Smooth muscle cell of the pulmonary artery (primary cell): ENCODE results near the gene TAAR2. TPM values are rescaled to one million over a fixed set of nuclear protein-coding genes. Genes with fewer than 3 reads are reported as not detected.

ENCODE experiments used
- total RNA-seq: library from RNA; depleted of rRNA; stranded (reverse); fragments of >200 nt; gene quantifications from 2 replicates; pipeline ENCODE4 v1.2.3, GENCODE V29; 2014

TAAR2 gene, protein sequence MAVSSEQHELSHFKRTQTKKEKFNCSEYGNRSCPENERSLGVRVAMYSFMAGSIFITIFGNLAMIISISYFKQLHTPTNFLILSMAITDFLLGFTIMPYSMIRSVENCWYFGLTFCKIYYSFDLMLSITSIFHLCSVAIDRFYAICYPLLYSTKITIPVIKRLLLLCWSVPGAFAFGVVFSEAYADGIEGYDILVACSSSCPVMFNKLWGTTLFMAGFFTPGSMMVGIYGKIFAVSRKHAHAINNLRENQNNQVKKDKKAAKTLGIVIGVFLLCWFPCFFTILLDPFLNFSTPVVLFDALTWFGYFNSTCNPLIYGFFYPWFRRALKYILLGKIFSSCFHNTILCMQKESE
- total RNA-seq: not detected in 2 replicates

DNA sequence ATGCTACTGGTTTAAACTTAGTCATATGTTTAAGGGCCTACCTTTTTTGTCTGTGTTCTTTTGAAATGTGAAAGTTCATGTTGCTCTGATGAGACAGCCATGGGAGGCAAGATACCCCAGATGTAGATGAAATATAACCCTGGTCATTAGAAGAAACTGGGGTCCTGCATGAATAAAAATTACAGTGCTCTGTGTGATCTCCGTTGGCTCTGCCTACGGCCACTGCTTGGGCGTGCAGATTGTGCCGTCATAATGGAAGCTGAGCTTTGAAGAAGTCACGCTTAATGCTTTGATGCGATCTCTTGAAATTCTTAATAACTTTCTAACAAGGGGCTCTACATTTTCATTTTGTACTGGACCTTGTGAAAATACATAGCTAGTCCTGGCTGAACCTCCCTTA lies at the start of gene TAAR2:
TAAR2 (minus strand) TSS at position 101 of the 400 bp plus-strand sequence; CDS start at position 101, 0 bp downstream.

DNA sequence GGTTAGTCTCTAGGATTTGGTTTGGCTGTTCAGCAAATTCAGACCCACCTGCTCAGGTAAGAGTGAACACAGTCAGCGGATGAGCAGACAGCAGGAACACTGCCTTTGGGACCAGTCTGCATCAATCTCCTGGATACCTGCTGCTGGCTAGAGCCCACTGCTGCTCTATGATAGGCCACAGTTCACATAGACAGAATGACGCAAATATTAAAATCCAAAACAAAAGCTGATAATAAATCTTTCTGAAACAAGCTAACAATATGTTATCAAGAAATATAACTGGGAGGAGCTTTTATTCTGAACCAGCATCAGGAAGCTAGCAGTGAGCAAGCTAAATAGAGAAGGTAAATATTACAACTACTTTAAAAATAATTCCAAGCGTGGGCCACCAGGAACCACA lies 35.0 kb upstream of the TAAR2 start, which contains the start of gene TAAR1:
TAAR1 (minus strand) TSS at position 101 of the 400 bp plus-strand sequence. CDS start 13,179 bp downstream, outside the sequence.

DNA sequence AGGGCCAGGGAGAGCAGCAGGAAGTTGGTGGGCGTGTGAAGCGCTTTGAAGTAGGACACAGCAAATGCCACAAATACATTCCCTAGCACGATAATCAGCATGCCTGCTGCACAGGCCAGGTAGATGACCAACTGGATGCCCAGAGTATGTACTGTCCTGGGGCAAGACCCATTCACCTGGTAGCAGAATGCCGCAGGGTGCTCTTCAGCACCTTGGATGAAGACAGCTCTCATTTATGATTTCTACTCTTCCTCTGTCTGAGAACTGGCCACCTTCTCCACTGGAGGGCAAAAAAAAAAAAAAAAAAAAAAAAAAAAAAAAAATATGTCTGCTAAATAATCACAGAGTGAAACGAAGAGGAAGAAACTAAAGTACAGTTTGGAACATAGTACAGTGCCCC lies 34.6 kb downstream of the TAAR2 start, which contains the start of gene TAAR5:
TAAR5 (minus strand) TSS at position 288 of the 400 bp plus-strand sequence; CDS start at position 233, 55 bp downstream.

DNA sequence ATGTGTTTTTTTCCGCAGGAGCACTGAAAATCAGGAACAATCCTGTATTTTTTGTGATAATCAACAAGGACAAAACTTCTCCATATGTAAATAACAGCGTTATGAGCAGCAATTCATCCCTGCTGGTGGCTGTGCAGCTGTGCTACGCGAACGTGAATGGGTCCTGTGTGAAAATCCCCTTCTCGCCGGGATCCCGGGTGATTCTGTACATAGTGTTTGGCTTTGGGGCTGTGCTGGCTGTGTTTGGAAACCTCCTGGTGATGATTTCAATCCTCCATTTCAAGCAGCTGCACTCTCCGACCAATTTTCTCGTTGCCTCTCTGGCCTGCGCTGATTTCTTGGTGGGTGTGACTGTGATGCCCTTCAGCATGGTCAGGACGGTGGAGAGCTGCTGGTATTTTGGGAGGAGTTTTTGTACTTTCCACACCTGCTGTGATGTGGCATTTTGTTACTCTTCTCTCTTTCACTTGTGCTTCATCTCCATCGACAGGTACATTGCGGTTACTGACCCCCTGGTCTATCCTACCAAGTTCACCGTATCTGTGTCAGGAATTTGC lies 53.8 kb downstream of the TAAR2 start, which contains the start of gene TAAR6:
TAAR6 (plus strand) TSS at position 102 of the 557 bp plus-strand sequence; CDS start at position 102, 0 bp downstream.

Other genes with a start within 250 kb of the TAAR2 start
- gene MOXD1, start 222.8 kb downstream of the TAAR2 start, total RNA-seq: 41.5 and 73.5 TPM in 2 replicates
- 44.4 and 79.2 TPM in 2 replicates for gene STX7, start 111.2 kb downstream of the TAAR2 start, total RNA-seq
- 0.07 TPM in 1 of 2 replicates, not detected in the other for gene TAAR9, start 86.0 kb downstream of the TAAR2 start, total RNA-seq
- not detected in 2 replicates for gene TAAR8, start 71.6 kb downstream of the TAAR2 start, total RNA-seq
- not detected in 2 replicates for gene TAAR6, start 54.0 kb downstream of the TAAR2 start, total RNA-seq
- gene TAAR5, start 34.5 kb downstream of the TAAR2 start, total RNA-seq: not detected in 2 replicates
- not detected in 2 replicates for gene TAAR1, start 34.9 kb upstream of the TAAR2 start, total RNA-seq
- 0.20 TPM in 1 of 2 replicates, not detected in the other for gene VNN1, start 89.8 kb upstream of the TAAR2 start, total RNA-seq
- 0.39 TPM in 1 of 2 replicates, not detected in the other for gene VNN2, start 133.6 kb upstream of the TAAR2 start, total RNA-seq
- gene SLC18B1, start 174.4 kb upstream of the TAAR2 start, total RNA-seq: 3.4 and 4.4 TPM in 2 replicates
- 1,051 and 1,184 TPM in 2 replicates for gene RPS12, start 190.3 kb upstream of the TAAR2 start, total RNA-seq